CD4-positive, alpha-beta T cell treated with Interleukin-15 for 1 hour (primary cell): Measurements from ENCODE around the gene CIITA.

Source experiments
- DNase-seq: peaks from one replicate; pipeline ENCODE4 v3.0.0-alpha.2; 2020

CIITA gene

DNA sequence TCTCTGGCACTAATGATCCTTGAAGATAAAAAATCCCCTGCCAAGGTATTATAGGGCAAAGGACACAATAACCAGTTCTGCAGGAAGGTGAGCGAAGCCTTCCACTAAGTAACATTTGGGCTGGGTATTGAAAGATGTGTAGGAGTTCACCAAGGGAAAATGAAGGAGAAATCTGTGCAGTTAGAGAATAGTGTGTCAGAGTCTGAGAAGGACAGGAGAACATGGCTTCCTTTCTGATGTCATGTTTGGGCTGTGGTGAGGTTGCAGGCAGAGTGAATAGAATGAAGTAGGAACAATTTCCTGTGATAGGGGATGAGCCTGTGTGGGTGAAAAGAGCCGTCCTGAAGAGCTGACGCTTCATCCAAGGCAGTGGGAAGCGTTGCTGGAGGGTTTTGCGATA is 24.1 kb upstream of the CIITA start:
- no peak for DNase-seq

DNA sequence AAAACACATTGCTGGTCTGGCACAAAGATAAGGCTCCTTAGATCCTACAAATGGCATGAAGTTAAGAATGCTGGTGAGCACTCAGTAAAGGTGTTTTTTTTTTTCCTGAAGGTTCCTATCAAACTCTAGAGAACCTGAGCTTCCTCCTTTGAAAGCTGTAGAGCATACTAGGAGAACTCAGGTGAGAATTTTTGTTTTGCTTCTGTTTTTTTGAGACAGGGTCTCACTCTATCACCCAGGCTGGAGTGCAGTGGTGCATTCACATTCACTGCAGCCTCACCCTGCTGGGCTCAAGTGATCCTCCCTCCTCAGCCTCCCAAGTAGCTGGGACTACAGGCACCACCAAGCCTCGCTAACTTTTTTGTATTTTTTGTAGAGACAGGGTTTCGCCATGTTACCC is 21.0 kb upstream of the CIITA start:
- no peak for DNase-seq

DNA sequence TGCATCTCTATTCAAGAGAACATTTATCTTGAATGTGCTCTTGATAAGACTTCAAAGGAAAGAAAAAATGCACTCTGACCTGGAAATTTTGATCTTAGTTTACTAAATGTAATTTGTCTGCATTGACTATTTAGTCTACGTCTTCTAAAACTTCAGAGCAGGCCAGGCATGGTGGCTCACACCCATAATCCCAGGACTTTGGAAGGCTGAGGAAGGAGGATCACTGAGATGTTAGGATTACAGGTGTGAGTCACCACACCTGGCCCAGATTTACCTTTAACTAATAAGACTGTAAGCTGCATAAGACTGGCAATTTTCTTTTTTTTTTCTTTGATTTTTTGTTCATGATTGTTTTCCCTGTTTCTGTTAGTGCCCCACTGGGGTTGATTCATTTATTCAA is 18.8 kb upstream of the CIITA start:
- DNase-seq: no peak

- DNase-seq: no peak
Observed at GRCh38 chr16:10859020-10859419, 18.0 kb upstream of the CIITA start.

DNA sequence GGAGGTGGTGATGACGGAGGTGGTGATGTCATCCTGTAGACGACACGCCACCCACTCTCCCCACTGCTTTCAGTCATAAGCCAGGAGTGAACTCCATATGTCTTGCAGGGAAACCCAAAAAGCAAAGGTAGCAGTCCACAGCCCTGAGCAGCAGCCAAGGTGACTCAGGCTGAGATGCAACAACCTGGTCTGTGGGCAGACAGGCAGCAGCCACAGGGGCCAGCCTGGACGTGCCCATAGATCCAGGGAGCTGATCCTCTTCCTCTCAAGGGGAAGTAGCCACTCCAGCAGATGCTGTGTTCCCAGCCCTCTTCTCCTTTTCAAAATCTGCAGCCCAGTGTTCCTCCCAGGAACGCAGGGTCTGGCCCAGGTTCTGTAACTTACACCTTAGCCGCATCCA is 17.3 kb upstream of the CIITA start:
- no peak for DNase-seq

GRCh38 chr16:10862438-10862837 is 14.6 kb upstream of the CIITA start:
- DNase-seq: peak; percentile 78

GRCh38 chr16:10865991-10866966 is 10.7 kb upstream of the CIITA start:
- DNase-seq: no peak

DNA sequence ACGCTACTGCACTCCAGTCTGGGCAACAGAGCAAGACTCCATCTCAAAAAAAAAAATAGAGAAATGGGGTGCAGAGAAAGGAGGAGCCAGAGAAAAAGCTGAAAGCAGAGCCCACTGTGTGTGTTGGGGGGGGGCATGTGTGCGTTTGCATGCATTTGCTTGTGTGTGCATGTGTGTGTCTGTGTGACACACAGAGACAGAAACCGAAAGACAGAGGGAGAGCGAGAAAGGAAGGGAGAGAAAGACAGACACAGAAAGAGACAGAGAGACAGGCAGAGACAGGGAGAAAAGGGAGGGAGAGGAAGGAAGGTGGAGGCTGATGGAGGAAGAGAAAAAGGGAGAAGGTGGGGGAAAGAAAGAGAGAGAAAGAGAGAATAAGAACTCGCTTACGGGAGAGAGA is 9.8 kb upstream of the CIITA start:
- DNase-seq: no peak

- no peak for DNase-seq
Observed at GRCh38 chr16:10868104-10868595, 8.9 kb upstream of the CIITA start.

- peak; percentile 73 for DNase-seq
Observed at GRCh38 chr16:10868596-10869469, 8.2 kb upstream of the CIITA start.

- DNase-seq: no peak
Observed at GRCh38 chr16:10870137-10870776, 6.7 kb upstream of the CIITA start.

DNA sequence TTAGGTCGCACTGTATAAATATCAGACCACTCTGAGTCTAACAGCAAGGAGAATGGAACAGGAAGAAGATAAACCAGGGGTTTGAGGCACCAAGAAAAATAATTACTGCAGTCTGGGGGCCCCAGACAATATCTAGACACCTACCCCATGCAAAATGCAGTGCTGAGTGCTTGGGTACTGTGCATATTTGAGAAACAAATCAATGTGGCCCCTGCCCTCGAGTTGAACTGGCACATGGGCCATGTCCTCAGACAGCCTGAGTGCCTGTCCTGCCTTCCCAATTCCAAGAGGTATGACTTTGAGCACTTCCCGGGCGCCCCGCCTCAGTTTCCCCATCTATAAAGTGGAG is 6.2 kb upstream of the CIITA start:
- DNase-seq: no peak

DNA sequence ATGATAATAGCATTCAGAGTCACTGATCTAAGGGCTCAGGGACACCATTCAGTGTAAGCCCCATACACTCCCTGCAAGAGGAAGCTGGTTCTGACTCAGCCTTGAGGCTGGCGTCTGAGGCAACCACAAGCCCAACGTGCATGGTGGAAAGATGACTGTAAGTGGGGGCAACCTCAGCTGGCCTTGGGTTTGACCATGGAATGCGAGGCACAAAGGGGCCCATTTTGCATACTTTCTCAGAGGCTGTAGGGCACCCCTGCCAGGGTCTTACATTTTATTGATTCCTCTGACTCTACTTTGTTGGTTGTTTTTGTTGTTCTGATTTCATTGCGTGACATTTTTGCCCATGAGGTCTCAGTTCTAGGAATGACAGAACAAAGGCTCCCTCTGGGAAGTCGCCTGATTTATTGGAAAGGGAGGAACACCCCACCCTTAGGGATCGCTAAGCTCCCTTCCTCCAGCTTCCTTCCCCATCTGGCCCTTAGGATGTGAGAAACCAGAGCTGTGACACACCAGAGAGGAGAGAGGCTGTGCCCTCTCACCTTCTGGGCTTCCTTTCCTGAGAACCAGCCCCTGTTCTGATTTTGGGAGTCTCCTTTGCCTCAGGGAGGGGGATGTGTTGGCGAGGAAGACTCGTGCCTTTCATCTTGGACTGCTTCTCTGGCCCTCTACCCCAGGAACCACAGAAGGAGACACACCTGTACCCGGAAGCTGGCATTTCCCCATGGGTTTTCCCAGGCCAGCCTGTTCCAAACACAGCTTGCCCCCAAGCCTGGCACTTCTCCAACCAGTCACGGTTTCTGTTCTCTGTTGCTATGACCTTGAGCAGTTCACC is 5.6 kb upstream of the CIITA start:
- peak; percentile 68 for DNase-seq

DNA sequence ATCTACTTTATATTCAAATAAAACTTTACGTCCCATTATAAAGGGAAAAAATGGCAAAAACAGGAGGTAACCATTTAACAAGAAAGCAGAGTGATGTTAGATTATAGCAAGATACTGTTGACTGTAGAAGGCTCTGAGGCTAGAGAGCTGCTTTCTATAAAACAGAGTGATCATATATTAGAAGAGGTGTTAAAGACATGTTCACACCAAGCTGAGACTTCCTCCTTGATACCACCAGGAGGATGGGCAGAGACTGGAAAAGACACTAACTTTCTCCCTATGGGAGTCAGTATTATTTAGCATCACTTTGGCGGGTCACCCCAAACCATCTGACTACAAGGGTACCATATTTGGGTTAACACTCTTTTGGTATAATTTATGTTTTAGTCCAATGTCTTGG is 687 bp upstream of the CIITA start:
- DNase-seq: no peak

DNA sequence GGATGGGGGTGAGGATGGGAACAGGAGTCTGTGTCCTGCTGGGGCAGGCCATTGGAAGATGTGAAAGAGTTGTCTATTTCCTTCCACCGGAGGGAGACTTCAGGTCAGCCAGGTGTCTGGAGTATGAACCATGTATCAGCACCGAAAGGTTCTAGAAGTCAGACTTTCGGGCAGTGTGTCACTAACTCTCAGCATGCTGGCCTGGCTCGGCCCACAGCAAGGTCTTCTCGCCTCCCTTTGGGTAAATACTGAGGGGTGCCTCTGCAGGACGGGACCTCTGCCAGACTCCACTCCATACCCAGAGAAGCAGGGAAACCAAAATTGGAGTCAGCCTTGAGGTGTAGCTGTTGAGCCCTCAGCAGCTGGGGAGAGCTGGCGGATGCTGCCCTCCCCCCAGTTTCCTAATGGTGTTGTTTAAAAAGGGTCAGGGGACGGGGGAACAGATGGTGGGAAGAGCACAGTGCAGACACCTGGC is 507 bp downstream of the CIITA start:
- DNase-seq: no peak

DNA sequence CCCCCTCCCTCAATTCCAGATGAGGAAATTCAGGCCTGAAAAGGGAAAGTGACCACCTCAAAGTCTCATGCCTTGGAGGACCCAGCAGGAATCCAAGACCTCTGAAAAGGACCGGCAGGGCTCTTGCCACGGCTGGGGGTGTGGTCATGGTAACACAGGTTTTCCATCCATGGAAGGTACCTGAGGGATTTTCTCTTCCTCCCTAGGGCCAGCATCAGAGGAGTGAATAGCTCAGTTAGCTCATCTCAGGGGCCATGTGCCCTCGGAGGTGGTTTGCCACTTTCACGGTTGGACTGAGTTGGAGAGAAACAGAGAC is 1.3 kb downstream of the CIITA start:
- DNase-seq: no peak

GRCh38 chr16:10878644-10879501 is 1.9 kb downstream of the CIITA start:
- peak; percentile 47 for DNase-seq

GRCh38 chr16:10879681-10880589 is 2.9 kb downstream of the CIITA start:
- no peak for DNase-seq

- no peak for DNase-seq
Observed at GRCh38 chr16:10880594-10881452, 3.8 kb downstream of the CIITA start.
